ENCODE results near the gene CERKL. TPM values are rescaled to one million over a fixed set of nuclear protein-coding genes. Genes with fewer than 3 reads are reported as not detected.

Gene CERKL
- total and polyA plus RNA-seq, 2 donors (not counting 1 experiment from before 2014, with no cell fraction given), result 0.03 TPM; not detected in 1

GRCh38 chr2:181680055-181680936 is 23.4 kb upstream of the CERKL start, which contains the start of gene NEUROD1:
TSS of gene NEUROD1 (minus strand) at chr2:181680517. CDS start at chr2:181678860, 1,657 bp downstream.
- CTCF ChIA-PET, result no interaction called here
- Mint-ChIP-seq H3K9me3 (ENCODE audit: insufficient read depth) (peaks cover 8% of the 10 kb centered on the region), H3K4me3 (peak within 1 kb of the TSS; percentile 79), H3K27me3 (peaks cover 72% of the 10 kb centered on the region), H3K4me1 (peaks cover 47% of the 10 kb centered on the region), H3K27ac (peak within 1 kb of the TSS; percentile 60)
- Histone ChIP-seq H3K9ac (ENCODE audit: low read length) (peak within 1 kb of the TSS; percentile 20), H3K9me3 (ENCODE audit: control extremely low read depth in 1 of 3, control insufficient read depth in 2 of 3, insufficient read depth in 1 of 3, low read length in 2 of 3) (peaks cover 1 to 67% (median 13%) of the 10 kb centered on the region in 3 donors), H3K4me2 (replicated peaks; ENCODE audit: low read depth, low read length, poor library complexity, severe bottlenecking) (peak within 1 kb of the TSS; percentile 59), H3K79me2 (ENCODE audit: control insufficient read depth, insufficient read depth, low read length) (no peaks in the 10 kb centered on the region), H3K4me1 (ENCODE audit: control insufficient read depth in 2 of 2, insufficient read depth in 2 of 2, low read length in 2 of 2) (peaks cover 50 to 69% of the 10 kb centered on the region in 2 donors), H2AFZ (ENCODE audit: insufficient read depth, low read depth, low read length, poor library complexity, severe bottlenecking) (no peak within 1 kb of the TSS), H3K36me3 (replicated peaks in 1 of 2; ENCODE audit: control extremely low read depth in 1 of 2, control insufficient read depth in 1 of 2, extremely low read depth in 1 of 2, insufficient read depth in 2 of 2, low read length in 1 of 2) (no peaks in the 10 kb centered on the region), H3K27ac (ENCODE audit: low read length in 2 of 2) (no peak within 1 kb of the TSS), H3K4me3 (ENCODE audit: control extremely low read depth in 1 of 5, extremely low read depth in 1 of 5, insufficient read depth in 1 of 5, low read depth in 2 of 5, low read length in 4 of 5) (peak within 1 kb of the TSS in 2 of 5 experiments; percentile 7 to 24), H3K27me3 (replicated peaks in 1 of 4; ENCODE audit: control extremely low read depth in 1 of 4, control insufficient read depth in 3 of 4, insufficient read depth in 4 of 4, low read length in 3 of 4) (peaks cover 5 to 81% (median 72%) of the 10 kb centered on the region in 4 experiments), H4K20me1 (ENCODE audit: control insufficient read depth, insufficient read depth, low read length, poor library complexity, severe bottlenecking) (no peaks in the 10 kb centered on the region)
- POLR2A ChIA-PET, result no interaction called here
- WGBS (ENCODE audit: insufficient coverage), result 6% methylated on average over 41 of the region's 45 CpGs
- ATAC-seq (ENCODE audit: low read depth), result no peak
- DNase-seq, result peak; percentile 41
- intact Hi-C loops (cut with micrococcal nuclease), result no loop called here
- TF ChIP-seq CTCF (IDR thresholded peaks at IDR 0.05) (no peak), EZH2 (IDR thresholded peaks at IDR 0.05; ENCODE audit: borderline replicate concordance, insufficient read depth, low read depth, low read length, poor library complexity, severe bottlenecking) (no peak)

- Histone ChIP-seq H3K27me3 (replicated peaks in 1 of 4; ENCODE audit: control extremely low read depth in 1 of 4, control insufficient read depth in 3 of 4, insufficient read depth in 4 of 4, low read length in 3 of 4) (peaks cover 2 to 74% (median 66%) of the 10 kb centered on the region in 4 experiments), H3K36me3 (replicated peaks in 1 of 2; ENCODE audit: control extremely low read depth in 1 of 2, control insufficient read depth in 1 of 2, extremely low read depth in 1 of 2, insufficient read depth in 2 of 2, low read length in 1 of 2) (no peaks in the 10 kb centered on the region), H3K79me2 (ENCODE audit: control insufficient read depth, insufficient read depth, low read length) (no peaks in the 10 kb centered on the region), H3K4me2 (replicated peaks; ENCODE audit: low read depth, low read length, poor library complexity, severe bottlenecking) (no peak overlapping the region), H4K20me1 (ENCODE audit: control insufficient read depth, insufficient read depth, low read length, poor library complexity, severe bottlenecking) (no peaks in the 10 kb centered on the region), H3K4me1 (ENCODE audit: control insufficient read depth in 2 of 2, insufficient read depth in 2 of 2, low read length in 2 of 2) (peaks cover 44 to 66% of the 10 kb centered on the region in 2 donors), H3K9me3 (ENCODE audit: control extremely low read depth in 1 of 3, control insufficient read depth in 2 of 3, insufficient read depth in 1 of 3, low read length in 2 of 3) (peaks cover 1 to 60% (median 13%) of the 10 kb centered on the region in 3 donors), H3K27ac (ENCODE audit: low read length in 2 of 2) (no peak overlapping the region), H3K4me3 (ENCODE audit: control extremely low read depth in 1 of 5, extremely low read depth in 1 of 5, insufficient read depth in 1 of 5, low read depth in 2 of 5, low read length in 4 of 5) (no peak overlapping the region), H3K9ac (ENCODE audit: low read length) (no peak overlapping the region), H2AFZ (ENCODE audit: insufficient read depth, low read depth, low read length, poor library complexity, severe bottlenecking) (no peak overlapping the region)
- intact Hi-C loops (cut with micrococcal nuclease), result loop anchor here (5.0 kb wide), 1 partner anchor 213 kb away; the partner anchor contains the start of gene ITPRID2
- Mint-ChIP-seq H3K27ac (no peak overlapping the region), H3K4me3 (no peak overlapping the region), H3K9me3 (ENCODE audit: insufficient read depth) (peaks cover 5% of the 10 kb centered on the region), H3K27me3 (peaks cover 66% of the 10 kb centered on the region), H3K4me1 (peaks cover 46% of the 10 kb centered on the region)
- TF ChIP-seq EZH2 (IDR thresholded peaks at IDR 0.05; ENCODE audit: borderline replicate concordance, insufficient read depth, low read depth, low read length, poor library complexity, severe bottlenecking), result no peak
- TF ChIP-seq CTCF (IDR thresholded peaks at IDR 0.05), result no peak
- 12% methylated on average over 13 of the region's 20 CpGs for WGBS (ENCODE audit: insufficient coverage)
- ChIA-PET CTCF (no interaction called here), POLR2A (no interaction called here)
- DNase-seq (peak; percentile 11), ATAC-seq (ENCODE audit: low read depth) (no peak)
Observed at GRCh38 chr2:181679544-181679979, 22.7 kb upstream of the CERKL start.

All from B cell (primary cell).